ENCODE data around the gene RBM33. TPM values are rescaled to one million over a fixed set of nuclear protein-coding genes. Genes with fewer than 3 reads are reported as not detected.

Gene RBM33
- total RNA-seq, 1 experiment from 2014 or later: 81.8 TPM

GRCh38 chr7:155602750-155603149, 41.7 kb upstream of the RBM33 start (continued):
- TF ChIP-seq AFF4 (CRISPR knock-in tag; IDR thresholded peaks at IDR 0.05; ENCODE audit: borderline replicate concordance): no peak
- no peak for TF ChIP-seq ZNF232 (CRISPR knock-in tag; IDR thresholded peaks at IDR 0.05)
- no peak for TF ChIP-seq ZNF281 (CRISPR knock-in tag; IDR thresholded peaks at IDR 0.05)
- no peak for TF ChIP-seq E2F4 (CRISPR knock-in tag; IDR thresholded peaks at IDR 0.05; ENCODE audit: borderline replicate concordance, low read depth)
- no peak for TF ChIP-seq ZNF512 (CRISPR knock-in tag; IDR thresholded peaks at IDR 0.05; ENCODE audit: borderline replicate concordance)
- no peak for TF ChIP-seq MYBL2 (CRISPR knock-in tag; IDR thresholded peaks at IDR 0.05)
- TF ChIP-seq PREB (CRISPR knock-in tag; IDR thresholded peaks at IDR 0.05; ENCODE audit: borderline replicate concordance): no peak
- no peak for TF ChIP-seq SOX15 (CRISPR knock-in tag; IDR thresholded peaks at IDR 0.05)
- TF ChIP-seq IRF2 (CRISPR knock-in tag; IDR thresholded peaks at IDR 0.05; ENCODE audit: borderline replicate concordance, low read depth): no peak
- TF ChIP-seq E2F1 (CRISPR knock-in tag; IDR thresholded peaks at IDR 0.05): no peak
- no peak for TF ChIP-seq HMGXB4 (CRISPR knock-in tag; IDR thresholded peaks at IDR 0.05)

Measured in WTC11 (cell line).